Stimulated activated CD8-positive, alpha-beta memory T cell treated with anti-CD3 and anti-CD28 coated beads, Interleukin-7, amount 100 ng/mL, for 1 hour (primary cell): Measurements from ENCODE around the gene CBX7.

Experiments
- DNase-seq, 2 donors: peaks; one replicate each; pipeline ENCODE4 v3.0.0-alpha.2; 2020; ENCODE audit warnings: low read depth in 2 of 2

CBX7 gene

GRCh38 chr22:39147335-39148025, 5.0 kb downstream of the CBX7 start:
- no peak for DNase-seq

GRCh38 chr22:39146256-39147101, 6.0 kb downstream of the CBX7 start:
- DNase-seq, result no peak

GRCh38 chr22:39144101-39144767, 8.2 kb downstream of the CBX7 start:
- DNase-seq, result no peak

- DNase-seq, result no peak
Observed at GRCh38 chr22:39142088-39142680, 10.3 kb downstream of the CBX7 start.

- DNase-seq, result no peak
Observed at GRCh38 chr22:39139933-39140332, 12.5 kb downstream of the CBX7 start.

- DNase-seq, result no peak
Observed at GRCh38 chr22:39138357-39138997, 14.0 kb downstream of the CBX7 start.

- no peak for DNase-seq
Observed at GRCh38 chr22:39136317-39136716, 16.2 kb downstream of the CBX7 start.

GRCh38 chr22:39135092-39135896, 17.2 kb downstream of the CBX7 start:
- no peak for DNase-seq

- DNase-seq, result no peak
Observed at GRCh38 chr22:39134366-39135091, 18.0 kb downstream of the CBX7 start.

- no peak for DNase-seq
Observed at GRCh38 chr22:39133871-39134270, 18.6 kb downstream of the CBX7 start.

- no peak for DNase-seq
Observed at GRCh38 chr22:39132871-39133524, 19.5 kb downstream of the CBX7 start.

- DNase-seq, result no peak
Observed at GRCh38 chr22:39132281-39132680, 20.2 kb downstream of the CBX7 start.

GRCh38 chr22:39130892-39131855, 21.3 kb downstream of the CBX7 start:
- no peak for DNase-seq

GRCh38 chr22:39130152-39130704, 22.3 kb downstream of the CBX7 start:
- no peak for DNase-seq

GRCh38 chr22:39129746-39130145, 22.7 kb downstream of the CBX7 start:
- no peak for DNase-seq

GRCh38 chr22:39129081-39129480, 23.4 kb downstream of the CBX7 start:
- DNase-seq, result no peak

- no peak for DNase-seq
Observed at GRCh38 chr22:39128508-39128907, 24.0 kb downstream of the CBX7 start.

- no peak for DNase-seq
Observed at GRCh38 chr22:39125622-39126021, 26.9 kb downstream of the CBX7 start.
